BLaER1 (cell line): ENCODE measurements around the gene PDHA2.

Source experiments
- H3K27ac ChIP-seq: shearing (Covaris generic); formaldehyde crosslinking; 2 replicates; pipeline ENCODE4 v1.8.1; 2022
- H3K27me3 ChIP-seq: shearing (Covaris generic); formaldehyde crosslinking; 2 replicates; pipeline ENCODE4 v1.8.1; 2022
- H3K36me3 ChIP-seq: shearing (Covaris generic); formaldehyde crosslinking; 2 replicates; pipeline ENCODE4 v1.8.1; 2022
- H3K4me1 ChIP-seq: shearing (Covaris generic); formaldehyde crosslinking; 2 replicates; pipeline ENCODE4 v1.8.1; 2022
- H3K4me2 ChIP-seq: shearing (Covaris generic); formaldehyde crosslinking; 2 replicates; pipeline ENCODE4 v1.8.1; 2022
- H3K4me3 ChIP-seq: shearing (Covaris generic); formaldehyde crosslinking; 2 replicates; pipeline ENCODE4 v1.8.1; 2022
- H3K9ac ChIP-seq: shearing (Covaris generic); formaldehyde crosslinking; 2 replicates; pipeline ENCODE4 v1.8.1; 2022
- H3K9me3 ChIP-seq: shearing (Covaris generic); formaldehyde crosslinking; 2 replicates; pipeline ENCODE4 v1.8.1; 2022
- H4K20me1 ChIP-seq: shearing (Covaris generic); formaldehyde crosslinking; 2 replicates; pipeline ENCODE4 v1.8.1; 2022
- Cebpa-rat ChIP-seq: shearing (Covaris generic); IDR thresholded peaks from 2 replicates; pipeline ENCODE4 v1.8.1; 2022

Gene PDHA2

GRCh38 chr4:95839891-95840290, at the start of gene PDHA2:
PDHA2 (plus strand) TSS chr4:95840093; CDS start chr4:95840151, 58 bp downstream.
- Histone ChIP-seq H3K36me3 (no peaks in the 10 kb centered on the region), H3K9me3 (no peaks in the 10 kb centered on the region), H3K27ac (no peak within 1 kb of the TSS), H4K20me1 (no peaks in the 10 kb centered on the region), H3K4me1 (no peaks in the 10 kb centered on the region), H3K9ac (no peak within 1 kb of the TSS), H3K4me3 (no peak within 1 kb of the TSS), H3K27me3 (no peaks in the 10 kb centered on the region), H3K4me2 (no peak within 1 kb of the TSS)
- TF ChIP-seq Cebpa-rat, result no peak

GRCh38 chr4:95798003-95798402, 41.9 kb upstream of the PDHA2 start:
- Histone ChIP-seq H3K27me3 (no peaks in the 10 kb centered on the region), H3K4me1 (peaks cover 17% of the 10 kb centered on the region), H3K27ac (peak overlapping the region; percentile 40; the same call in 1 of the 2 replicates), H3K4me2 (peak overlapping the region; percentile 65), H3K4me3 (no peak overlapping the region), H4K20me1 (no peaks in the 10 kb centered on the region), H3K9me3 (peaks cover 13% of the 10 kb centered on the region; the same call in 1 of the 2 replicates), H3K36me3 (no peaks in the 10 kb centered on the region), H3K9ac (no peak overlapping the region)
- no peak for TF ChIP-seq Cebpa-rat

- Histone ChIP-seq H3K4me2 (peak overlapping the region; percentile 65), H3K27ac (peak overlapping the region; percentile 40; the same call in 1 of the 2 replicates), H3K9ac (no peak overlapping the region), H4K20me1 (no peaks in the 10 kb centered on the region), H3K27me3 (no peaks in the 10 kb centered on the region), H3K9me3 (peaks cover 13% of the 10 kb centered on the region; the same call in 1 of the 2 replicates), H3K4me1 (peaks cover 17% of the 10 kb centered on the region), H3K4me3 (no peak overlapping the region), H3K36me3 (no peaks in the 10 kb centered on the region)
- no peak for TF ChIP-seq Cebpa-rat
Observed at GRCh38 chr4:95798727-95799126, 41.2 kb upstream of the PDHA2 start.

GRCh38 chr4:95821867-95822266, 18.0 kb upstream of the PDHA2 start:
- Histone ChIP-seq H4K20me1 (no peaks in the 10 kb centered on the region), H3K4me2 (no peak overlapping the region), H3K9me3 (no peaks in the 10 kb centered on the region), H3K27me3 (no peaks in the 10 kb centered on the region), H3K4me1 (no peaks in the 10 kb centered on the region), H3K9ac (no peak overlapping the region), H3K27ac (no peak overlapping the region), H3K36me3 (no peaks in the 10 kb centered on the region), H3K4me3 (no peak overlapping the region)
- no peak for TF ChIP-seq Cebpa-rat

GRCh38 chr4:95825546-95825945, 14.3 kb upstream of the PDHA2 start:
- no peak overlapping the region for H3K27ac ChIP-seq
- H3K27me3 ChIP-seq, result no peaks in the 10 kb centered on the region
- TF ChIP-seq Cebpa-rat, result no peak
- no peaks in the 10 kb centered on the region for H3K4me1 ChIP-seq
- H3K36me3 ChIP-seq, result no peaks in the 10 kb centered on the region
- no peak overlapping the region for H3K4me3 ChIP-seq
- no peaks in the 10 kb centered on the region for H4K20me1 ChIP-seq
- no peaks in the 10 kb centered on the region for H3K9me3 ChIP-seq
- no peak overlapping the region for H3K9ac ChIP-seq
- H3K4me2 ChIP-seq, result no peak overlapping the region

GRCh38 chr4:95830651-95831050, 9.2 kb upstream of the PDHA2 start:
- Histone ChIP-seq H3K4me3 (no peak overlapping the region), H3K9ac (no peak overlapping the region), H3K9me3 (no peaks in the 10 kb centered on the region), H3K27ac (no peak overlapping the region), H4K20me1 (no peaks in the 10 kb centered on the region), H3K4me2 (no peak overlapping the region), H3K4me1 (no peaks in the 10 kb centered on the region), H3K27me3 (no peaks in the 10 kb centered on the region), H3K36me3 (no peaks in the 10 kb centered on the region)
- TF ChIP-seq Cebpa-rat, result no peak

GRCh38 chr4:95831166-95831565, 8.7 kb upstream of the PDHA2 start:
- no peaks in the 10 kb centered on the region for H3K4me1 ChIP-seq
- H3K9me3 ChIP-seq, result no peaks in the 10 kb centered on the region
- no peak for TF ChIP-seq Cebpa-rat
- no peaks in the 10 kb centered on the region for H4K20me1 ChIP-seq
- no peak overlapping the region for H3K4me2 ChIP-seq
- H3K4me3 ChIP-seq, result no peak overlapping the region
- no peak overlapping the region for H3K9ac ChIP-seq
- no peaks in the 10 kb centered on the region for H3K27me3 ChIP-seq
- H3K27ac ChIP-seq, result no peak overlapping the region
- H3K36me3 ChIP-seq, result no peaks in the 10 kb centered on the region

GRCh38 chr4:95833711-95834194, 6.1 kb upstream of the PDHA2 start:
- H3K4me1 ChIP-seq, result no peaks in the 10 kb centered on the region
- H3K9ac ChIP-seq, result no peak overlapping the region
- H3K27ac ChIP-seq, result no peak overlapping the region
- no peak overlapping the region for H3K4me3 ChIP-seq
- no peaks in the 10 kb centered on the region for H3K9me3 ChIP-seq
- no peak overlapping the region for H3K4me2 ChIP-seq
- no peaks in the 10 kb centered on the region for H4K20me1 ChIP-seq
- H3K27me3 ChIP-seq, result no peaks in the 10 kb centered on the region
- no peaks in the 10 kb centered on the region for H3K36me3 ChIP-seq
- no peak for TF ChIP-seq Cebpa-rat

- Histone ChIP-seq H3K9ac (no peak overlapping the region), H3K9me3 (no peaks in the 10 kb centered on the region), H3K36me3 (no peaks in the 10 kb centered on the region), H3K27ac (no peak overlapping the region), H3K27me3 (no peaks in the 10 kb centered on the region), H3K4me2 (no peak overlapping the region), H4K20me1 (no peaks in the 10 kb centered on the region), H3K4me1 (no peaks in the 10 kb centered on the region), H3K4me3 (no peak overlapping the region)
- TF ChIP-seq Cebpa-rat, result no peak
Observed at GRCh38 chr4:95835672-95836071, 4.2 kb upstream of the PDHA2 start.

GRCh38 chr4:95838192-95838591, 1.7 kb upstream of the PDHA2 start:
- H3K36me3 ChIP-seq, result no peaks in the 10 kb centered on the region
- no peak overlapping the region for H3K4me2 ChIP-seq
- H3K4me3 ChIP-seq, result no peak overlapping the region
- no peaks in the 10 kb centered on the region for H3K9me3 ChIP-seq
- no peak overlapping the region for H3K27ac ChIP-seq
- no peaks in the 10 kb centered on the region for H3K4me1 ChIP-seq
- H3K27me3 ChIP-seq, result no peaks in the 10 kb centered on the region
- no peak overlapping the region for H3K9ac ChIP-seq
- TF ChIP-seq Cebpa-rat, result no peak
- no peaks in the 10 kb centered on the region for H4K20me1 ChIP-seq

GRCh38 chr4:95847908-95848460, 8.1 kb downstream of the PDHA2 start:
- no peak for TF ChIP-seq Cebpa-rat
- Histone ChIP-seq H3K4me1 (no peaks in the 10 kb centered on the region), H3K9me3 (no peaks in the 10 kb centered on the region), H4K20me1 (no peaks in the 10 kb centered on the region), H3K27me3 (no peaks in the 10 kb centered on the region), H3K36me3 (no peaks in the 10 kb centered on the region), H3K4me2 (no peak overlapping the region), H3K9ac (no peak overlapping the region), H3K4me3 (no peak overlapping the region), H3K27ac (no peak overlapping the region)
